GM20431 (cell line): ENCODE measurements around the gene UQCRH.
"Not testable (repeated sequence)": the region's sequence is repeated elsewhere in the genome, so short reads cannot be mapped to it uniquely, and the experiment has no call there.

Experiments used
- in situ Hi-C: fragments of 300-500 bp; cut with MseI, MboI; formaldehyde crosslinking; loops from one replicate; pipeline ENCODE4 v1.15.0; 2020; ENCODE audit warnings: low sequenced_read_pairs; ENCODE audit not compliant: unreplicated experiment

Gene UQCRH

DNA sequence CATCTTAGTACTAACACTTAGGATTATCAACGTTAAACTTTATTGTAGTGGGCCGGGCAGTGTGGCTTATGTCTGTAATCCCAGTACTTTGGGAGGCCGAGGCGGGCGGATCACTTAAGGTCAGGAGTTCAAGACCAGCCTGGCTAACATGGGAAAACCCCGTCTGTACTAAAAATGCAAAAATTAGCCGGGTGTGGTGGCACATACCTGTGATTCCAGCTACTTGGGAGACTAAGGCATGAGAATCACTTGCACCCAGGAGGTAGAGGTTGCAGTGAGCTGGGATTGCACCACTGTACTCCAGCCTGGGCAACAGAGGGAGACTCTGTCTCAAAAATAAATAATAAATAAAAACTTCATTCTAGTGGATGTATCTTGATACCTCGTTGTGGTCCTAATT, 62.3 kb downstream of the UQCRH start:
- in situ Hi-C loops: not testable (repeated sequence)
